Renal pelvis (tissue), 4 donors: ENCODE data around the gene SMTN. TPM values are rescaled to one million over a fixed set of nuclear protein-coding genes. Genes with fewer than 3 reads are reported as not detected.
"Not testable (repeated sequence)": the region's sequence is repeated elsewhere in the genome, so short reads cannot be mapped to it uniquely, and the experiment has no call there.

Experiments
- DNase-seq: peaks from one replicate; pipeline ENCODE4 v3.0.0-alpha.2; 2013
- polyA plus RNA-seq, 3 donors: library from polyadenylated mRNA; unstranded; fragments of 120-200 nt; gene quantifications; one replicate each; pipeline ENCODE4 v1.2.1, GENCODE V29; 2013; ENCODE audit not compliant: insufficient read length in 3 of 3

The SMTN gene
- polyA plus RNA-seq, 3 donors, result 42.3 to 56.5 (median 47.5) TPM

DNA sequence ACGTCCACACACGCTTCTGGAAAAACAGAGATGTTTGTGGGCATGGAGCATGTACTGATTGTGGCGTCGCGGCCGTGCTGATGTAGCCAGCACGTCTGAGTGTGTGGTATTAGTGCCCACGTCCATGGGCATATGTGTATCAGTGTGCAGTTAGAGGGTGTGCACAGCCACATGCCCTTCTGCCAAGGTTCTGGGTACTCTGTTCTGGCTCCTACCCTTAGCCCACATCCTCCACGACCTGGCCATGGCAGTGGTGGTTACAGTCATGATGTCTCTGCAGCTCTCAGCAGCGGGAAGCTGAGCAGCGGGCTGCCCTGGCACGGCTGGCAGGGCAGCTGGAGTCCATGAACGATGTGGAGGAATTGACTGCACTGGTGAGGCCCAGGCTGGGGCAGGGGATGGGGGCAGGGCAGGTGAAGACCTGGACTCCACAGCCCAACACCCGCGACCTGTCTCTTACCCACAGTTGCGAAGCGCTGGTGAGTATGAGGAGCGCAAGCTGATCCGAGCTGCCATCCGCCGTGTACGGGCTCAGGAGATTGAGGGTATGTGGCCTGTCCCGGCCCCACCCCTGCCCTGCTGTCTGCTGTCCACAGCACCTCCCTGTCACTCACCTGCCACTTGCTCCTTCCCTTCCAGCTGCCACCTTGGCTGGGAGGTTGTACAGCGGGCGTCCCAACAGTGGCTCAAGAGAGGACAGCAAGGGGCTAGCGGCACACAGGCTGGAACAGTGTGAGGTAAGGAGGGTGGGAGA lies 7.3 kb downstream of the SMTN start:
- no peak for DNase-seq

GRCh38 chr22:31089160-31090100 lies 8.3 kb downstream of the SMTN start:
- no peak for DNase-seq

GRCh38 chr22:31090217-31091085 lies 9.3 kb downstream of the SMTN start:
- DNase-seq, result no peak

GRCh38 chr22:31091106-31091975 lies 10.2 kb downstream of the SMTN start:
- no peak for DNase-seq

DNA sequence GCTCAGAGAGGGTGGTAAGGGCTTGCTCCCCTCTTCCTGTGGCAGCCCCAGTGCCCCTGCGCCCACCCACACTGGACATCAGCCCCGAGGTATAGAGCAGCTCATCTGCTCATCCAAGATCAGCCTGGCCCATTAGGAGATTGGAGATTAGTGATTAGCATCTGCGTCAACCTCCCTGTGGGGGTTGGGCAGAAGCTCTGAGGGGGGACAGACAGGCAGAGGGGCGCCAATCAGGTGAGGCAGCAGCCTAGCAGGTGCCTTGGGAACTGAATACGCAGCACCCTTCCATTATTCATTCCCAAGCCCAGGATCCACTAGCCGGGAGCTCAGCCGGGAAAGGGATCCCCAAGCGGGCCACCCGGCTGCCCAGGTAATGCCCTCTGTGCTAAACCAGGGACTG lies 11.0 kb downstream of the SMTN start:
- no peak for DNase-seq

- DNase-seq, result no peak
These were observed 12.2 kb downstream of the SMTN start for GRCh38 chr22:31093086-31093850.

GRCh38 chr22:31094021-31094551 lies 13.0 kb downstream of the SMTN start:
- no peak for DNase-seq

- no peak for DNase-seq
These were observed 13.6 kb downstream of the SMTN start for GRCh38 chr22:31094741-31095140.

DNA sequence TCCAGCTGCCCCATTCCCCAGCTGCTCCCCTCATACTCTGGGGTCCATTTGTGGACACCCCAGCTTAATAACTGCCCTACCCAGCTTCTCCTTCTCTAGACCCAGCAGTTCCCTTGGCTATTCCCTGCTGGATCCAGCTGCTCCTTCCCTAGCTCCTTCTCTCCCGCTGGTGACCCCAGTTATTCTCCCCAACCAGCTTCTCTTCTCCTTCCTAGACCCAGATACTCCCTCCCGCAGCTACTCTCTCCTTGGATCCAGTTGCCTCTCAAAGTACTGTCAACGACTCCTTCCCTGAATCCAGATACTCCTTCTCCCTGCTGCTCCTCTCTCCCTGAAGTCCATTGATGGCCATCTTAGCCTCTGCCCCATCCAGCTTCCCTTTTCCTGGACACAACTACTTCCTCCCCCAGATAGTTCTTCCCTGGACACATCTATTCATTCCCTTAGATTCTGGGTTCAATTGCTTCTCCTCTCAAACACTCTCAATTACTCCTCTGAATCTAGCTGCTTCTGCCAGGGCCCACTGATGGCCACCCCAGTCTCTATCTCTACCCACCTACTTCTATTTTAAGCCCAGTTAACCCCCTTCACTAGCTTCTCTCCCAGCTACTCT lies 14.6 kb downstream of the SMTN start:
- DNase-seq, result no peak

- no peak for DNase-seq
These were observed 15.7 kb downstream of the SMTN start for GRCh38 chr22:31096657-31097279.

DNA sequence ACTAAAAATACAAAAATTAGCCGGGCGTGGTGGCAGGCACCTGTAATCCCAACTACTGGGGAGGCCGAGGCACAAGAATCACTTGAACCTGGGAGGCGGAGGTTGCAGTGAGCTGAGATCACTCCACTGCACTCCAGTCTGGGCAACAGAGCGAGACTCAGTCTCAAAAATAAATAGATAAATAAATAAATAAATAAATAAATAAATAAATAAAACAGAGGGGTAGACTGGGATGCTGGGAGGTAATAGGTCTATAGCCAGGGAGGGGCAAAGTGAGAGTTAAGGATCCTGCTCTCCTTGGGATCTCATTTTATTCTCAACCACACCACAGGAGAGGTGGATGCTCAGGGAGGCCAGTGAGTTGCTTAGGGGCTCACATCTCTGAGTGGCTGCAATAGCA lies 16.4 kb downstream of the SMTN start:
- not testable (repeated sequence) for DNase-seq

- no peak for DNase-seq
These were observed 17.0 kb downstream of the SMTN start for GRCh38 chr22:31097941-31098631.

GRCh38 chr22:31098632-31099110 lies 17.6 kb downstream of the SMTN start:
- no peak for DNase-seq

- no peak for DNase-seq
These were observed 18.3 kb downstream of the SMTN start for GRCh38 chr22:31099386-31099785.

DNA sequence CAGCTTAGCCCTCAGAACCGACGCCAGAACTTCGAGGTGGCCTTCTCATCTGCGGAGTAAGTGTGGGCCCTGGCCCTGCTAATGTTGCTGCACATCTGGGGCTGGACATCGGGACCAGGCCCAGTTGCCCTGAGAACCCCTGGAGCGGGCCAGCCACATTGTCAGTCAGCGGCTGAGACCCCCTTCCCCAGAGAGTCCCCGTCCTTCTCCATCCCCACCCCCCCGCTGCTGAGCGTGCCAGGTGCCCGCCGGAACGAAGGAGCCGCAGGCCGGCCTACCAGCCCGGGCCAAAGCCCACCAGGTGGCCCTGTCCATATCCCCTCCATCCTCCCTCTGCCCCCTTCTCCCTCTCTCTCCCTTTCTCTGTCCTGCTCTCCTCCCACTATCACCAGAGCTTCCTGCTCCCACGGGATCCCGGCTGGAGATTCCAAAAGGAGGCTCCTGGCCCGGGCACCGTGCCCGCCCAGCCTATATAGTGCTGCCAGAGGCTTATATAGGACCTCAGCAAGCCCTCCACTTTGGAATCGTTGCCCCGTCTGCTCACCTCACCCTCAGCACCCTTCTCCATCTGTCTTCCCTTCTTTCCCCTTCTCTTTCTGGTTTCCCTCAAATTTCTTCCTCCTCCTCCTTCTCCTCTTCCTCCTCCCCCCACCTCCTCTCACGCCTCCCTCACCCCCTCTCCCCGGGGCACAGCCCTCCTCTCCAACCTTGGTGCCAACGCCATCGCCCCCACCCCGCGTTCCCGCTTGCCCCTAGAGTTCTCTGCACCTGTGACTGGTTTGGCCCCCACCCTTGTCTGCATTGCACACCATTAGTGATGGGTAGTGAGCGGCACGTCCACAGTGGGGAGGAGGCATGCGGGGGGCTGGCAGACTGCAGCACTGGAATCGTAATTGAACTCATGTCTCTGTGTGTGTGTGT lies 19.0 kb downstream of the SMTN start:
- no peak for DNase-seq

- DNase-seq, result no peak
These were observed 19.8 kb downstream of the SMTN start for GRCh38 chr22:31100762-31101525.
